GM21515 (cell line): Measurements from ENCODE around the gene ATP6V0B.

Experiments
- ATAC-seq: cut with Tn5 transposase; IDR thresholded peaks from one replicate; pipeline ENCODE4 v1.9.1; 2021; ENCODE audit not compliant: unreplicated experiment

The ATP6V0B gene

GRCh38 chr1:44024903-44025525 lies 50.3 kb downstream of the ATP6V0B start:
- no peak for ATAC-seq

DNA sequence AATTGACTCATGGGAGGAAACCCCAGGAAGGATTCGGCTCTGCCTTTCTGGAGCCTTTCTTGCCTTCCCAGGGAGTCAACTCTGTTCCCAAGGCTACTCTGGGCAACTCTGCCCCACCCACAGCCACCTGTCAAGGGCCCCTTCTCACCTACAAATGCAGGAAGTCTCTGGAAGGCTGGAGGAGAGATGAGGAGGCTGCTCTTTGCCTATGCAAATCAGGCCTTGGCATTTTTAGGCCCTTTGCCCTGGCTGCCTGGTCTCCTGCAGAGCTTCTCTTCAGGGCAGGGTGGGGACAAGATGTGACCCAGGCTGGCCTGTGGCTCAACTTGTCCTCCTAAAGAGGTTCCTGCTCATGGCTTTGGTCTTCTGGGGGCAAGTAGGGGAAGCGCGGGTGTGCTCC lies 51.1 kb downstream of the ATP6V0B start:
- no peak for ATAC-seq

DNA sequence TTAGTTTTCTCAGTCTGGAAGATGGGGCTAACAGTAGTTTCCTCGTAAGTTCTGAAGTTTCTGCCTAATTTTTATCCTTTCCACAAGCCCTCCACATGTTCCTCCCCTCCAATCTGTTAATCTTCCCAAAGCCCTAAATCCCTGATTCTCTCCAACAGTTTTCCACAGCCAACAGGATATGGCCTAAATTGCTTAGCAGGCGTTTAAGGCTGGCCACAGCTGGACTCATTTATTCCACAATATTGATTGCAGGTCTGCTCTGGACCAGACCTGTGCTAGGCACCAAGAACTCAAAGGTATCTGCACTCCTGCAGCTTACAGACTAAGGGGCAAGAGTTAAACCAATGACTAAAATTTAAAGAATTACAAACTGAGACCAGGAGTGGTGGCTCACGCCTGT lies 52.6 kb downstream of the ATP6V0B start:
- no peak for ATAC-seq
